HepG2 (cell line): ENCODE data around the gene PMVK. TPM values are rescaled to one million over a fixed set of nuclear protein-coding genes. Genes with fewer than 3 reads are reported as not detected.

Source experiments
- ATF1 ChIP-seq: IDR thresholded peaks from 2 replicates; pipeline ENCODE4 v1.6.1; 2016; ENCODE audit warnings: mild to moderate bottlenecking, control low read depth
- CEBPG ChIP-seq: IDR thresholded peaks from 2 replicates; pipeline ENCODE4 v1.6.1; 2016
- ELF3 ChIP-seq: IDR thresholded peaks from 2 replicates; pipeline ENCODE4 v1.6.1; 2016; ENCODE audit warnings: missing genetic modification reagents, missing compliant biosample characterization
- ESRRA ChIP-seq: sonication (generic); formaldehyde crosslinking; IDR thresholded peaks from 2 replicates; pipeline ENCODE4 v1.5.1; 2020; ENCODE audit warnings: mild to moderate bottlenecking, low read depth, missing genetic modification reagents
- FOSL1 ChIP-seq: sonication (generic); formaldehyde crosslinking; IDR thresholded peaks from 2 replicates; pipeline ENCODE4 v1.9.0; 2021; ENCODE audit warnings: missing genetic modification reagents, borderline replicate concordance
- HOXA5 ChIP-seq: sonication (generic); formaldehyde crosslinking; IDR thresholded peaks from 2 replicates; pipeline ENCODE4 v1.4.0; 2020; ENCODE audit warnings: missing genetic modification reagents
- KMT2B ChIP-seq: IDR thresholded peaks from 2 replicates; pipeline ENCODE4 v1.6.1; 2016; ENCODE audit warnings: missing genetic modification reagents, missing compliant biosample characterization
- NFKBIZ ChIP-seq: IDR thresholded peaks from 2 replicates; pipeline ENCODE4 v1.6.1; 2018; ENCODE audit warnings: missing genetic modification reagents, missing compliant biosample characterization
- RAD21 ChIP-seq: fragments of 450-650 bp; formaldehyde crosslinking; IDR thresholded peaks from 2 replicates; pipeline ENCODE4 v1.5.0; 2020; ENCODE audit warnings: mild to moderate bottlenecking
- SAFB2 ChIP-seq: sonication (generic); formaldehyde crosslinking; IDR thresholded peaks from 2 replicates; pipeline ENCODE4 v1.5.1; 2020; ENCODE audit warnings: missing genetic modification reagents, low read depth, mild to moderate bottlenecking, borderline replicate concordance
- SMC3 ChIP-seq: IDR thresholded peaks from 2 replicates; pipeline ENCODE4 v1.6.1; 2011; ENCODE audit warnings: low read length, improper control_type of control experiment
- STAG1 ChIP-seq: sonication (generic); formaldehyde crosslinking; IDR thresholded peaks from 2 replicates; pipeline ENCODE4 v1.4.0; 2020; ENCODE audit warnings: missing genetic modification reagents
- ZFP36L2 ChIP-seq: sonication (generic); formaldehyde crosslinking; IDR thresholded peaks from 2 replicates; pipeline ENCODE4 v1.4.0; 2020; ENCODE audit warnings: missing genetic modification reagents
- ZMYM2 ChIP-seq: sonication (generic); formaldehyde crosslinking; IDR thresholded peaks from 2 replicates; pipeline ENCODE4 v1.8.0; 2022; ENCODE audit warnings: mild to moderate bottlenecking, missing genetic modification reagents
- ZNF674 ChIP-seq: sonication (generic); formaldehyde crosslinking; IDR thresholded peaks from 2 replicates; pipeline ENCODE4 v1.5.0; 2020; ENCODE audit warnings: low read depth, mild to moderate bottlenecking, missing genetic modification reagents
- polyA plus RNA-seq, 8 experiments: library from polyadenylated mRNA; depleted of rRNA in 3 of 8; stranded (reverse) in 7 of 8; unstranded in 1 of 8; fragments of >200 nt; fragmentation: Illumina TruSeq in 4 of 8; extraction: Trizol in 4 of 8; gene quantifications; 2 replicates each; pipeline versions ENCODE4 v1.2.1 to v1.2.3, GENCODE V29; 2011 to 2016; ENCODE audit warnings: low read depth in 4 of 8, missing spikeins in 1 of 8, mixed read lengths in 1 of 8; ENCODE audit not compliant: insufficient read depth in 1 of 8
- total RNA-seq, 5 experiments: library from RNA; depleted of rRNA; stranded (reverse); fragments of >200 nt; fragmentation: Illumina TruSeq; extraction: Trizol; gene quantifications; 2 replicates each; pipeline ENCODE4 v1.2.3, GENCODE V29; 2016; ENCODE audit warnings: low read depth in 1 of 5
- TF ChIP-seq, protein P1 (sequence below): sonication (generic); formaldehyde crosslinking; IDR thresholded peaks from 2 replicates; pipeline ENCODE4 v1.5.1; 2020; ENCODE audit warnings: mild to moderate bottlenecking, missing genetic modification reagents, moderate library complexity
- TF ChIP-seq, protein P2 (sequence below): sonication (generic); formaldehyde crosslinking; IDR thresholded peaks from 2 replicates; pipeline ENCODE4; 2020; ENCODE audit warnings: missing genetic modification reagents, mild to moderate bottlenecking, borderline replicate concordance

The PMVK gene
- total and polyA plus RNA-seq, 2 of the 13 experiments (the other 11 are each of a cell fraction or from before 2014, with no cell fraction given) = 3.9 to 12.6 TPM

DNA sequence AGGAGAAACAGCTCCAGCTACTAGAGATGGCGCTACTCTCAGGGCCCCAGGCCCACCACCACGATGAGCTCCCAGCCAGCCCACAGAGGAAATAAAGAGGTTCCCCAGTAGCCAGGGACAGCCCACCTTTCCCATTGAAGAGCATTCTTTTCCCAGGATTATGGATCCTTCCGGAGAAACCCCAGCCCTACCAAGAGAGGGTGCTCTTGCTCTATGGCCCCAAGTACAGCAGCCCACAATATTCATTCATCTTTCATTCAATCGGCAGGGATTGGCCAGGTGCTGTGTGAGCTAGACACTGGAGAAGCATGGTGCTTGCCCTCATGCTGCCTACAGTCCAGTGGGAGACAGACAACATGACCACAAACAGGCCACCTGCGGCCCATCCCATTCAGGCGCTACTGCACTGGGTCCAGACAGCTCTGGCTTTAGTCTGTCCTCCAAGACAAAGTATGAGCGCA is 29.9 kb downstream of the PMVK start (continued):
- TF ChIP-seq, protein P1, sequence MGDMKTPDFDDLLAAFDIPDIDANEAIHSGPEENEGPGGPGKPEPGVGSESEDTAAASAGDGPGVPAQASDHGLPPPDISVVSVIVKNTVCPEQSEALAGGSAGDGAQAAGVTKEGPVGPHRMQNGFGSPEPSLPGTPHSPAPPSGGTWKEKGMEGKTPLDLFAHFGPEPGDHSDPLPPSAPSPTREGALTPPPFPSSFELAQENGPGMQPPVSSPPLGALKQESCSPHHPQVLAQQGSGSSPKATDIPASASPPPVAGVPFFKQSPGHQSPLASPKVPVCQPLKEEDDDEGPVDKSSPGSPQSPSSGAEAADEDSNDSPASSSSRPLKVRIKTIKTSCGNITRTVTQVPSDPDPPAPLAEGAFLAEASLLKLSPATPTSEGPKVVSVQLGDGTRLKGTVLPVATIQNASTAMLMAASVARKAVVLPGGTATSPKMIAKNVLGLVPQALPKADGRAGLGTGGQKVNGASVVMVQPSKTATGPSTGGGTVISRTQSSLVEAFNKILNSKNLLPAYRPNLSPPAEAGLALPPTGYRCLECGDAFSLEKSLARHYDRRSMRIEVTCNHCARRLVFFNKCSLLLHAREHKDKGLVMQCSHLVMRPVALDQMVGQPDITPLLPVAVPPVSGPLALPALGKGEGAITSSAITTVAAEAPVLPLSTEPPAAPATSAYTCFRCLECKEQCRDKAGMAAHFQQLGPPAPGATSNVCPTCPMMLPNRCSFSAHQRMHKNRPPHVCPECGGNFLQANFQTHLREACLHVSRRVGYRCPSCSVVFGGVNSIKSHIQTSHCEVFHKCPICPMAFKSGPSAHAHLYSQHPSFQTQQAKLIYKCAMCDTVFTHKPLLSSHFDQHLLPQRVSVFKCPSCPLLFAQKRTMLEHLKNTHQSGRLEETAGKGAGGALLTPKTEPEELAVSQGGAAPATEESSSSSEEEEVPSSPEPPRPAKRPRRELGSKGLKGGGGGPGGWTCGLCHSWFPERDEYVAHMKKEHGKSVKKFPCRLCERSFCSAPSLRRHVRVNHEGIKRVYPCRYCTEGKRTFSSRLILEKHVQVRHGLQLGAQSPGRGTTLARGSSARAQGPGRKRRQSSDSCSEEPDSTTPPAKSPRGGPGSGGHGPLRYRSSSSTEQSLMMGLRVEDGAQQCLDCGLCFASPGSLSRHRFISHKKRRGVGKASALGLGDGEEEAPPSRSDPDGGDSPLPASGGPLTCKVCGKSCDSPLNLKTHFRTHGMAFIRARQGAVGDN (CRISPR knock-in tag) = peak; percentile 28; the same call in 1 of the 2 replicates
- TF ChIP-seq STAG1 (CRISPR knock-in tag) (peak; percentile 94), RAD21 (peak; percentile 86), SAFB2 (CRISPR knock-in tag) (peak; percentile 31; the same call in 1 of the 2 replicates), ZNF674 (CRISPR knock-in tag) (no peak), HOXA5 (CRISPR knock-in tag) (no peak), NFKBIZ (CRISPR knock-in tag) (0 out of 2 replicates have a peak, but pooled peaks have one; percentile 29), FOSL1 (CRISPR knock-in tag) (no peak), ZFP36L2 (CRISPR knock-in tag) (no peak), ATF1 (CRISPR knock-in tag) (no peak), CEBPG (CRISPR knock-in tag) (no peak), ELF3 (CRISPR knock-in tag) (no peak), KMT2B (CRISPR knock-in tag) (no peak), SMC3 (peak; percentile 95), ESRRA (CRISPR knock-in tag) (no peak), ZMYM2 (0 out of 2 replicates have a peak, but pooled peaks have one; percentile 39)
- TF ChIP-seq, protein P2, sequence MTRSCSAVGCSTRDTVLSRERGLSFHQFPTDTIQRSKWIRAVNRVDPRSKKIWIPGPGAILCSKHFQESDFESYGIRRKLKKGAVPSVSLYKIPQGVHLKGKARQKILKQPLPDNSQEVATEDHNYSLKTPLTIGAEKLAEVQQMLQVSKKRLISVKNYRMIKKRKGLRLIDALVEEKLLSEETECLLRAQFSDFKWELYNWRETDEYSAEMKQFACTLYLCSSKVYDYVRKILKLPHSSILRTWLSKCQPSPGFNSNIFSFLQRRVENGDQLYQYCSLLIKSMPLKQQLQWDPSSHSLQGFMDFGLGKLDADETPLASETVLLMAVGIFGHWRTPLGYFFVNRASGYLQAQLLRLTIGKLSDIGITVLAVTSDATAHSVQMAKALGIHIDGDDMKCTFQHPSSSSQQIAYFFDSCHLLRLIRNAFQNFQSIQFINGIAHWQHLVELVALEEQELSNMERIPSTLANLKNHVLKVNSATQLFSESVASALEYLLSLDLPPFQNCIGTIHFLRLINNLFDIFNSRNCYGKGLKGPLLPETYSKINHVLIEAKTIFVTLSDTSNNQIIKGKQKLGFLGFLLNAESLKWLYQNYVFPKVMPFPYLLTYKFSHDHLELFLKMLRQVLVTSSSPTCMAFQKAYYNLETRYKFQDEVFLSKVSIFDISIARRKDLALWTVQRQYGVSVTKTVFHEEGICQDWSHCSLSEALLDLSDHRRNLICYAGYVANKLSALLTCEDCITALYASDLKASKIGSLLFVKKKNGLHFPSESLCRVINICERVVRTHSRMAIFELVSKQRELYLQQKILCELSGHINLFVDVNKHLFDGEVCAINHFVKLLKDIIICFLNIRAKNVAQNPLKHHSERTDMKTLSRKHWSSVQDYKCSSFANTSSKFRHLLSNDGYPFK (CRISPR knock-in tag) = no peak
